GM12874 (cell line): ENCODE measurements around the gene KPNA6.

Experiments
- CTCF ChIP-seq: IDR thresholded peaks from 2 replicates; pipeline ENCODE4 v1.5.1; 2011; ENCODE audit warnings: low read depth, mild to moderate bottlenecking, control low read depth, low read length, moderate library complexity; ENCODE audit not compliant: insufficient read depth

Gene KPNA6

DNA sequence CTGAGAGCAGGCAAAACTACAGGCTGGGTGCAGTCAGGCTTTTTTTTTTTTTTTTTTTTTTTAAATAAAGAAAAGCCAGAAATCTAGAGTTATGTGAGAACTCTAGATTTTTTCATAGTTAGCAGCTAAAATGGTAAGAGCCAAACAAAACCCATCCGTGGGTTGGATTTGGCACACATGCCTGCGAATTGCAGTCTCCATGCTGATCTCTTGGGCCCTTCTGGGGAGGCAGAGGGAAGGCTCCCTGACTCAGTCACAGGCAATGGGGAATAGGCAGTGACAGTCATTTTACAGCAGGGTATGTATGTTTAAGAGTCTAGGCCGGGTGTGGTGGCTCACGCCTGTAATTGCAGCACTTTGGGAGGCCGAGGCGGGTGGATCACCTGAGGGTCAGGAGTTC lies 74.2 kb downstream of the KPNA6 start:
- TF ChIP-seq CTCF, result no peak

DNA sequence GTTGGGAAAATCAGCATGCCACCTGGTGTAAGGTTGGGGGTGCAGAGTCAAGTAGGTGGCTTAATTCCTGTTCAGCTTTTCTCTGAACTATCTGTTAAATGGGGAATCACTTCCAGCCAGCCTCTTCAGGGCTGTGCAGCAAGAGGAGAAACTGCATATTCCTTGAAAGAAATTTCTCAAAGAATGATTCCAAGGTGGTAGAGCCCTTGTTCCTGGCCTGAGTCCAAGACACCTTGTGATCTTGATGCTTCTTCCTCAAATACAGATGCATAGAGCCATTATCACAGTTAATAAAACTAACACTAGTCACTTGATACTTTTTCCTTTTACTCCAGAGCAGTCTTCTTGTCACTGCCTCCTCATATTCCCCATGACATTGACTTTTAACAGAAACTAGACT lies 76.8 kb downstream of the KPNA6 start:
- TF ChIP-seq CTCF, result no peak

GRCh38 chr1:32186077-32186476 lies 78.2 kb downstream of the KPNA6 start:
- no peak for TF ChIP-seq CTCF

DNA sequence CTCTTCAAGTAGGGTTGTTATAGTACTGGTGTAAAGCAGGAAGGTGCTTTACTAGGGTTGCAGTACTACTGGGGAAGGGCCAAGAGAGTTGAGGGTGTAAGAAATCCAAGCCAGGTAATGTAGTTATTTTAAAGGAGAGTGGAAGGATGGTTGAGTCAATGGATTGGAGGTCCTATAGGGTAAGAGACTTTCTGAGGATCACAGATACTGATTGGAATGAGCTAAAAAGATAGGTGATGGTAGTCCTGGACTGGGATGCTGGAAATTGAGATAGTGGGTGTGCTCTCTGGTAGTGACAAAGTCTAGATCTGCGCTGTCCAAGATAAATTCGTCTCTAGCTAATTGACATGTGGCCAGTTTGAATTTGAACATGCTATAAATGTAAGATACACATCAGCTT lies 78.6 kb downstream of the KPNA6 start:
- TF ChIP-seq CTCF, result no peak

DNA sequence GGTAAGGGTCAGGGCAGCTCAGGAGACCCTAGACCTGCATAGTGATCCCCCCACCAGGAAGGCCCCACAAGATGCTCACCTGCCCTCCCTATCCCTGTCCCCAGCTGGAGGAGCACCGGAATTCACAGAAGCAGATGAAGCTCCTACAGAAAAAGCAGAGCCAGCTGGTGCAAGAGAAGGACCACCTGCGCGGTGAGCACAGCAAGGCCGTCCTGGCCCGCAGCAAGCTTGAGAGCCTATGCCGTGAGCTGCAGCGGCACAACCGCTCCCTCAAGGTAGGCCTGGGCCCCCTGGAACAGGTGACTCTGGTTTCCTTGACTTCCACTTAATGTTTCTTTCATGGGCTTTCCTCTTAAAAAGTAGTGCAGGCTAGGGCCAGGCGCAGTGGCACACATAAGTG lies 80.0 kb downstream of the KPNA6 start:
- no peak for TF ChIP-seq CTCF

DNA sequence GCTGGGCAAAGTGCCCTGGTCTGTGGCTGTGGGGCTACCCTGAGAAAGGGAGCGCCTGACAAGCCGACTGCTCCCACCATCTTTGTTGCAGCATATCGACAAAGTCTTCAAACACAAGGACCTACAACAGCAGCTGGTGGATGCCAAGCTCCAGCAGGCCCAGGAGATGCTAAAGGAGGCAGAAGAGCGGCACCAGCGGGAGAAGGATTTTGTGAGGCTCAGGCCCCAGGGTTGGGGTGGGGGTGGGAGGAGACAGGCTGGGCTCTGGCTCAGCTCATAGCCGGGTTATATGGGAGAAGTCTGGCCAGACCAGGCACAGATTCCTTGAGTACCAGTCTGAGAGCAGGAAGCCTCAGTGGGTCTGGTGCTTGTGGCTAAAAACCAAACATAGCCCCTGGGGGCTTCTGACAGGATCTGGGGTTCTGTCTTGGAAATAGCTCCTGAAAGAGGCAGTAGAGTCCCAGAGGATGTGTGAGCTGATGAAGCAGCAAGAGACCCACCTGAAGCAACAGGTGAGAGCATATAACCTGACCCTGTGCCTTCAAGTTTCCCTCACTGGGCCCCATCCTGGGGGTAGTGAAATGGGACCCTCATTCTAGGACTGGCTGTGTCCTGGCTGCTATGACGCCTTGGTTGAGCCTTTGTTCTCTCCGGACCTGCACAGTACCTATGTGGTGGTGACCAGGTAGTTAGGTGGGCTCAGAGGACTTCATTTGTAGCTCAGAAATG lies 84.5 kb downstream of the KPNA6 start:
- TF ChIP-seq CTCF, result no peak

GRCh38 chr1:32194984-32195383 lies 87.1 kb downstream of the KPNA6 start:
- TF ChIP-seq CTCF, result no peak
